ENCODE data around the gene IRF2BPL. TPM values are rescaled to one million over a fixed set of nuclear protein-coding genes. Genes with fewer than 3 reads are reported as not detected.
A peak's percentile ranks its signal among the peaks of the same experiment; 100 is the strongest.

IRF2BPL gene
- total RNA-seq, 3 donors from 2014 or later, result 15.1 to 74.1 (median 19.3) TPM

DNA sequence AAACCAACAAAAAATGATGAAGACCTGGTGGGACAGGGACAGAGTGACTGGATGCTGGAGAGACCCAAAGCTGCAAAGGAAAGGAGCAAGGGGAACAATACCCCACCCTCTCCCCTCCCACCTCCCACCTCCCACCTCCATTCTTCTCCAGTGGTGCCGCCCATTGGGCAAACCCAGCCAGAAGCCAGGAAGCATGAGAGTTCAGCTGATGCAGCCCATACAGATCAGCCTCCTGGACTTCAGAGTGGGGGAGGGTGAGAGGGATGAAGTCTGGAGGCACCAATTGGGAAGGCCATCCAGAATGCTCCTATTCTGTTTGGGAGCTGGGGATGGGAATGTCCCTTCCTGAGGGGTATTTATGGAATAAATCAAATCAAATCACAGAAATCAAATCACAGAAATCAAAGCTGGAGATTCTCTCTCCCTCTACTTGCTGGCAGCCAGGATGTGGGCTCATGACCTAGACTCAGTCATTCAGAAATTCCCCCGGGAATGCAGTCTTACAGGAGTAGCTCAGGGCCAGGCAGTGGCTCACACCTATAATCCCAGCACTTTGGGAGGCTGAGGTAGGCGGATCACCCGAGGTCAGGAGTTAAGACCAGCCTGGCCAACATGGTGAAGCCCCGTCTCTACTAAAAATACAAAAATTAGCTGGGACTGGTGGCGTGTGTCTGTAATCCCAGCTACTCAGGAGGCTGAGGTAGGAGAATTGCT, 31.1 kb downstream of the IRF2BPL start:
- ATAC-seq (no peak), DNase-seq (no peak)
- no peak for TF ChIP-seq CTCF (IDR thresholded peaks at IDR 0.05)
- Histone ChIP-seq H3K4me1 (ENCODE audit: low read depth) (peaks cover 6% of the 10 kb centered on the region), H3K9me3 (no peaks in the 10 kb centered on the region), H3K36me3 (ENCODE audit: low read depth) (no peaks in the 10 kb centered on the region), H3K4me3 (no peak overlapping the region)
- intact Hi-C loops (cut with DNase I, micrococcal nuclease), result no loop called here

- Histone ChIP-seq H3K36me3 (ENCODE audit: low read depth) (no peaks in the 10 kb centered on the region), H3K4me3 (no peak overlapping the region), H3K9me3 (no peaks in the 10 kb centered on the region), H3K4me1 (ENCODE audit: low read depth) (peaks cover 6% of the 10 kb centered on the region)
- DNase-seq (no peak), ATAC-seq (no peak)
- TF ChIP-seq CTCF (IDR thresholded peaks at IDR 0.05), result no peak
- intact Hi-C loops (cut with DNase I, micrococcal nuclease), result no loop called here
Measured at GRCh38 chr14:76996563-76997146, 31.9 kb downstream of the IRF2BPL start.

DNA sequence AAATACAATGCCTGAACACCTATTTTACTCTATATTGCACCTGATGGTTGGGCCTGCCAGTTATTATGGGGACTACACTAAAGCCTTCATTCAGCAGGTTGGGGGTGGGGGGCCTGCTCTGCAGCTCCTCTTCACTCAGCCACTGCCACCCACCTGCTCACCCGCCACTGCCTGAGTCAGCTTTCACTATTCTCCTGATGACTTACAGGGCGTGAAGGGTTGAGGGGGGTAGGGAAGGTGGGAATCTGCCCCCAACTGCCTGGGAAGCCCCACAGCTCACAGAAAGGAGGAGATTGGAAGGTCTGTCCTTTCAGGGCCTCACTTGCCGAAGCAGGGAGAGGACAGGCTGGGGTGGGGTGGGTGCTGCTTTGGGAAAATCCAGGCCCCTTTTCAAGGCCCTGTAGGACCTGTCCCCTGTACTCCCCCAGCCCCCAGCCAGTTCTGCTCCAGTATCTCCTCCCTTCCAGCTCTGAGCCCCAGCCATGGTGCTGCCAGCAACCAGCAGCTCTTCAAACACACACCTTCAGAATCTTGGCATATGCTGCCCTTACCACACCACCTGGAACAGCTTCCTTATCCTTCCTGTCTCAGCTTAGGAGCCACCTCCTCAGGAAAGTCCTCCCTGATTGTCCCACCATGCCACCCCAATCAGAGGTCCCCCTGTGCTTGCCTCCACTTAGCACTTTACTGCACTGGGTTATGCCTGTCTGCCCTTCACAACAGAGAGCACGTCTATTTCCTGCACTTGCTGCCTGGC, 33.1 kb downstream of the IRF2BPL start:
- no peaks in the 10 kb centered on the region for H3K9me3 ChIP-seq
- no peak overlapping the region for H3K4me3 ChIP-seq
- TF ChIP-seq CTCF (IDR thresholded peaks at IDR 0.05), result no peak
- DNase-seq (no peak), ATAC-seq (peak; percentile 49)
- H3K36me3 ChIP-seq (ENCODE audit: low read depth), result no peaks in the 10 kb centered on the region
- H3K4me1 ChIP-seq (ENCODE audit: low read depth), result peaks cover 4% of the 10 kb centered on the region
- intact Hi-C loops (cut with DNase I, micrococcal nuclease), result no loop called here

- no peak for DNase-seq
- ATAC-seq, result no peak
- no peak for TF ChIP-seq CTCF (IDR thresholded peaks at IDR 0.05)
- intact Hi-C loops (cut with DNase I, micrococcal nuclease), result no loop called here
- H3K4me3 ChIP-seq, result no peak overlapping the region
- no peaks in the 10 kb centered on the region for H3K36me3 ChIP-seq (ENCODE audit: low read depth)
- H3K9me3 ChIP-seq, result no peaks in the 10 kb centered on the region
- no peaks in the 10 kb centered on the region for H3K4me1 ChIP-seq (ENCODE audit: low read depth)
Measured at GRCh38 chr14:76993752-76994151, 34.8 kb downstream of the IRF2BPL start.

GRCh38 chr14:76990084-76990483, 38.4 kb downstream of the IRF2BPL start:
- DNase-seq (no peak), ATAC-seq (no peak)
- Histone ChIP-seq H3K9me3 (no peaks in the 10 kb centered on the region), H3K4me1 (ENCODE audit: low read depth) (no peaks in the 10 kb centered on the region), H3K4me3 (no peak overlapping the region), H3K36me3 (ENCODE audit: low read depth) (no peaks in the 10 kb centered on the region)
- intact Hi-C loops (cut with DNase I, micrococcal nuclease), result no loop called here
- TF ChIP-seq CTCF (IDR thresholded peaks at IDR 0.05), result no peak

Measured in mucosa of descending colon (tissue), 3 donors.